Ammon's horn (tissue), 1 donor: Measurements from ENCODE around the gene PPFIA1.
"Not testable (repeated sequence)": the region's sequence is repeated elsewhere in the genome, so short reads cannot be mapped to it uniquely, and the experiment has no call there.

Experiments
- DNase-seq: peaks from one replicate; pipeline ENCODE4 v3.0.0-alpha.2; 2016; ENCODE audit warnings: low spot score

The PPFIA1 gene

DNA sequence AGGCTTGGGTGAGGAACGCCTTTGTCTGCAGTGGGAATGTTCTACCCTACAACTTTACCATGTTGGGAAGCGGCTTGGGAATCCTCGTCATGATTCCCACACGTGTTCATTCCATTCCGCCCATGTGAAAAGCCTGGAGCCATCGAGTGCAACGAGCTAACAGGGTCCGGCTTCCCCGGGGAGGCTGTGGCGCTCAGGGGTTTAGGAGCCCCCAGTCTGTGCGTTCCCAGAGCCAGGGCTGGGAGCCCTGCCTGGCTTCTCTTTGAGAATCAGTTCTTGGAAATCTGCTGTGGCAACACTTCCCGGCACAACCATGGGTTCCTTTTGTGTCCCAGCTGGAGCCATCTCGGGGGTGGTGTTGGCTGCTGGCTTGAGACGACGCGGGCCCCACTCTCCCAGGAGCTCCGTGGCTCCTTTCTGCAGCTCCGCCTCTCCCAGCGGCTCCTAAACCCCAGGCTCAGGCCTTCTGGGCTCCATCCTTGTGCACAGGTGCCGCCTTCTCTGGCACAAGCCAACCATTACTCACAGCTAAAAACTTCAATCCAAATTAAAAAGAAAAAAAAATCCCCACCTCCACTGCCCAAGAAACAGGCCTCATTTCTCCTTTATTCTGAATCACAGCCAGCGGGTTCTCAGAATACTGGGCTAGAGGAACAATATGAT lies 18.7 kb upstream of the PPFIA1 start:
- DNase-seq, result peak; percentile 31

DNA sequence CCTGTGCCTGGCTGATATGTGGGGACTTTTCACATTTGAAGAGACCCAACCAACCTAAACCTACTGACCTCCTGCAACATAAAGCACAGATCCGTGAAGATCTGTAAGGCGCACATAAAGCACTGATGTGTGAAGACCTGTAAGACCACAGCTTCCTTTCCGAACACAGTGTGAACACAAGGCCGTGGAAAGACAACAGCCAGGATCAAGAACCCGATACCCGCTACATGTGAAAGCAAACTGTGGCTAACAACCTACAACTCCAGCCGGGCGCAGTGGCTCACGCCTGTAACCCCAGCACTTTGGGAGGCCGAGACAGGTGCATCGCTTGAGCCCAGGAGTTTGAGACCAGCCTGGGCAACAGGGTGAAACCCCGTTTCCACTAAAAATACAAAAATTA lies 17.6 kb upstream of the PPFIA1 start:
- no peak for DNase-seq

DNA sequence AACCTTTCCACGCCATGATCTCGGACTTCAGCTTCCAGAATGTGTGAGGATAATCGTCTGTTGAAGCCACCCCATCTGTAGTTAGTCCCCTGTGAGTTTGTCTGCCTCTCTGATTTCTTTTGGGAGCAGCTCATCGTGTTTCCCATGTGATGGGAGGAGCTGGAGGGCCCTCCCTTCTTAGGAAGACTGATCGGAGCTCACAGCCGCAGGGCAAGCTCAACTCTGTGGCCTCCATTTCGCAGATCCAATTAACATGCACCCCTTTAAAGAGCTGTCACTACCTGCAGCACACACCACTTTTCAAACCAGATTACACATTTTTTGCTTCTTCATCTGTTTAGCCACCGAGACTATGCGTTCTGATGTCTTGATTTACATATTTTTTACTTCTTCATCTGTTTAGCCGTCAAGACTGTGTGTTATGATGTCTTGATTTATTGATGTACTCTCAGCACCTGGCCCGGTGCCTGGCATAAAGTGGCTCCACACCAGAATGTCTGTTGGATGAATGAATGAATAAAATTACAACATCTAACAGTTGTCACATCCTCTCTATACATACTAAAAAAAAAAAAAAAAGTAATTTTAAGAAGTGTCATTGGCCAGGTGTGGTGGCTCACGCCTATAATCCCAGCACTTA lies 14.9 kb upstream of the PPFIA1 start:
- DNase-seq, result peak; percentile 25

DNA sequence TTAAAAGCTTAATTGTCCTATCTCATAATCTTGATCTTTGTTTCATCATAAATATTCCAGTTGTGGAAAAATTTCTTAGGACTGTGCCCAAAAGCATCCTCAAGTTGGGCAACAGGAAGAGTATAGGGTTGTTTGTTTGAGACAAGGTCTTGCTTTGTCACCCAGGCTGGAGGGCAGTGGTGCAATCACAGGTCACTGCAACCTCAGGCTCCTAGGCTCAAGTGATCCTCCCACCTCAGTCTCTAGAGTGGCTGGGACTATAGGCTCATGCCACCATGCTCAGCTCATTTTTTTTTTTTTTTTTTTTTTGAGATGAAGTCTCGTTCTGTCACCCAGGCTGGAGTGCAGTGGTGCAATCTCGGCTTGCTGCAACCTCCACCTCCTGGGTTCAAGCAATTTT lies 11.4 kb upstream of the PPFIA1 start:
- not testable (repeated sequence) for DNase-seq

DNA sequence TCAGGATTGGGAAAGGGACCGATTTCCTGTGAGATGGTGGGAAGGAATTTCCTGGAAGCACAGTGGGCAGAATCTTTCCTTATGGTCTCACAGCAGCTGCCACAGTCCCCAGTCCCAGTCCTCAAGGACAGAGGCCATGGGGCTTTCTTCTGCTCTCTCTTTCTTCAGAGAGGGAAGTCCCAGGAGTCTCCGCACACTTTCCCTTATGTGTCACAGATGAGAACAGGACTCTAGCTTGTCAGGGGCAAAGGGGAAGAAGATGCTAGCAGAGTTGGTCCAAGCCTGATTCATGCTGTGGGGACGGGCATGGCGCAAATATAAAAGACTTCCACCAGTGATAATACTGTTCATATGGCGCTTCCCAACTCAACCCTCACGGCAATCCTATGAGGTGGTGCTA lies 7.5 kb upstream of the PPFIA1 start:
- no peak for DNase-seq

DNA sequence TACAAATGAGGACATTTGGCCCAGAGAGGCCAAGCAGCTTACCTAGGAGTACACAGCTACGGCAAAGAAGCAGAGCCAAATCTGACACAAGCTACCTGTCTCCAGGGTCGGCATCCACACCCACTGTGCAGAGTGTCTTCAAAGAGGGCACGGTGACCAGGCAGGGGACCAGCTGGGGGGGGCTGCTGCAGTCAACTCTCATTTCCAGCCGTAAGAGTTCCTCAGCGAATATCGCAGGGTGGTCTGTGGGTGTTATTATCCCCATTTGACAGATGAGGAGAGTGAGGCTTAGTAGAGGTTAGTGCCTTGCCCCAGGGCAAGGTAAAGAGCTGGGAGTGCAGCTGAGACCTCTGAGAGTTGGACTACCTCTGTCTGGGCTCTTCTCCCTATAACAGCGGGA lies 7.1 kb upstream of the PPFIA1 start:
- DNase-seq, result no peak

DNA sequence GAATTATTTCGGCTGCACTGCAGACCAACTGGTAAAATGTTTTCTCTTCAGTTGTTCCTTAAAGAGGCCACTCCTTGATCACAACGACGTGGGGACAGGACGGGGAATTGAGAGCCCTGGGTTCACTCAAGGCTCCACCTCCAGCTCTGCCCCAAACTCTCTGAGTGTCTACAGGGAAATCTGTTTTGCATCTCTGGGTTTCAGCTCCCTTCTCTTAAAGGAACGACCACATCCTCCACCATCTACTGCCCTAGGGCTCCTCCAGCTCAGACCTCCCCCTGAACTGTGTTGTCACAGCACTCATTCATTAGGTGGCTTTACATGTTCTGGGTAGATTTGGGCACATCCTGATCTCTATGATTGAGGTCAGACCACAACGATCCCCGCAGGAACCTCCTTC lies 5.1 kb upstream of the PPFIA1 start:
- DNase-seq, result no peak

DNA sequence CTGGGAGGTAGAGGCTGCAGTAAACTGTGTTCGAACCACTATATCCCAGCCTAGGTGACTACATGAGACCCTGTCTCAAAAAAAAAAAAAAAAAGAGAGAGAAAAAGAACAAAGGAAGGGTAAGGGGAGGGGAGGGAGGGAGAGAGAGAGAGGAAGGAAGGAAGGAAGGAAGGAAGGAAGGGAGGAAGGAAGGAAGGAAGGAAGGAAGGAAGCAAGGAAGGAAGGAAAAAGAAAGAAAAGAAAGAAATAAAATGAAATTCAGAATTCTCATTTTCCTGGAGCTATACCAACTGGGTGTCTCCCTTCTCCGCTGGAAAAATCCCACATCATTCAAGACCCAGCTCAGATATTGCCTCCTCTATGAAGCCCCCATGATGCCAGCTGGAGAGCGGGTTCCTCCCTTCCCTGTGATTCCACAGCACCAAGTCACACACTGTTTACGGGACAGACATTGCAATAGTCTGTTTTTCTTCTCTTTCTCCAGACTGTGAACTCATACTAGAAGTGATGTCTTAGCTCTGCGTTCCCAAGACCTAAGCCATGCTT lies 3.0 kb upstream of the PPFIA1 start:
- no peak for DNase-seq

DNA sequence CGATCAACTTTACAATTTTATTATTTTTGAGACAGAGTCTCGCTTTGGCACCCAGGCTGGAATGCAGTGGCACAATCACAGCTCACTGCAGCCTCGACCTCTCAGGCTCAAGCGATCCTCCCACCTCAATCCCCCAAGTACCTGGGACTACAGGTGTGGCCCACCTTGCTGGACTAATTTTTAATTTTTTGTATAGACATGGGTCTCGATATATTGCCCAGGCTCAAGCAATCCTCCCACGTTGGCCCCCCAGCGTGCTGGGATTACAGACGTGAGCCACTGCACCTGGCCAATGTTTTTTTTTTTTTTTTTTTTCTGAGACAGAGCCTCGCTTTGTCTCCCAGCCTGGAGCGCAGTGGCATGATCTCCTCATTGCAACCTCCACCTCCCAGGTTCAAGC lies 2.0 kb upstream of the PPFIA1 start:
- no peak for DNase-seq

DNA sequence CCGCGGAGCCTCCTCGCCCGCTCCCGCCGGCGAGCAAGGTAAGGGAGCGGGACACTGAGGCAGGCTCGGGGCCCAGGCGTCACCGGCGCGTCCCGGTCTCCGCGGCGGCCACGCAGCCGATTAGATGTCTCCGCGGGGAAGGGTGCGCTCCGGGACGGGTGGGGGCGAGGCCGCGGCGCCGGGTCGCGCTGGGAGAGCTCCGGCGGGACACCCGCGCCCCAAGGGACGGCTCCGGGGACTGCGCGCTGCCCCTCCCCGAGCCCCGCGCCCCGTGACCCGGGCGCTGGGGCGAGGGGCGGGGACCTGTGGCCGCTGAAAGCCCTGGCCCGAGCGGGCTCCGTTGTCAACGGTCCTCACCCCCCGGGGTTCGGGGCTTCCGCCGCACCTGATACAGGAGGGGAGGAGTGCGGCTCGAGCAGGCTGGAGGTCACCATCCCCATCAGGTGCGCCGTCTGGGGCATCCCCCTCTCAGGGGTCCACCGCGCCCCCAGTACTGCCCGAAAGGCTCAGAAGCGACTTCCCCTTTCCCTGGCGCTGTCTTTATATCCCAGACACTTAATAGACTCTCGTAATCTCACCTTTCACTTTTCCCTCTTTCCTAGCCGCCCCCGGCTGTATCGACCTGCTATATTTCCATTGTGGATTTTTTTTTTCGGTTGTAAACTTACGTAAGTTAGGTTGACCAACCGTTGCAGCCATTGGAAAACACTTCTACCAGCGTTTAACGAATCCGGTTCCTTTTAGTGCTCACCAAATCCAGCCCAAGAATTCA lies 573 bp downstream of the PPFIA1 start:
- no peak for DNase-seq

DNA sequence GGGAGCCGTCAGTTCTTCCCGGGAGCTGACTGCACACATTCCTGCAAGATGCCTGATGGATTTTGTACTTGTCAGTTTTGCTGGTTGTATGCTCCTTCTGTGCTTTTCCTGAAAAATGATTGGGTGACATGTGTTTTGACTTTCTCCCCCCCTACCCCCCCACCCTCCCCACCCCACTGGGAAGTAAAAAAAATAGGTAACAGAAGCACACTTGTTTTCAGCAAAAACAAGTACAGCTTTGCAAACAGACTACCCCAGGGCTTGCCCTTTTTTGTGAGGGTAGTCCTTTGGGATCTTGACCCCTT lies 1.1 kb downstream of the PPFIA1 start:
- DNase-seq, result no peak

DNA sequence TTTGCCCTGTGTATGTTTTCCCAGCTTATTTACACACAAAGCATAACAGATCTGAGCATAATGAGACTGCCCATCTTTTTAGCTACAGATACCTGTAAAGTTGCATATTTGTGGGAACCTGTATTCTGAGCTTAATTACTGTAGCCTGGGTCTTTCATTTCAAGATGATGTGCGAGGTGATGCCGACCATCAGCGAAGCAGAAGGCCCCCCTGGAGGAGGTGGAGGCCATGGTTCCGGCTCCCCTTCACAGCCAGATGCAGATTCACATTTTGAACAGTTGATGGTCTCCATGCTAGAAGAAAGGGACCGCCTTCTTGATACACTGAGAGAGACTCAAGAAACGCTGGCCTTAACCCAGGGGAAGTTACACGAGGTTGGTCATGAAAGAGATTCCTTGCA lies 1.5 kb downstream of the PPFIA1 start:
- DNase-seq, result no peak

DNA sequence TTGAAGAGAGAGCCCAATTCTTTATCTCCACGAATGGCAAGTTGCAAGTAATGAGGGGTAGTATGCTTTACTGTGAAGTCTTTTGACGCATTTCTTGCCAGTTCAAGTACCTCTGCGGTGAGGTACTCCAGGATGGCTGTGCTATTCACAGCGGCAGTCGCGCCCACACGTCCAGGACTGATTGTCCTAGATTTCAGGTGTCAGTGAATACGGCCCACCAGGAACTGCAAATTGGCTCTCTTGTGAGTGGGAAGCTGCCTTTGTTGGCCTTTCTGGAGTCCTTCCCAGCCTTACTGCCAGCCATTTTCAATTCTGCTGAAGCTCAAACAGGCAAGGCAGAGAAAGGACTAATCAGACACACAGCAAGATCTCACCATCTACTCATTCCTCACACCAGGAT lies 8.5 kb downstream of the PPFIA1 start:
- DNase-seq, result peak; percentile 75

DNA sequence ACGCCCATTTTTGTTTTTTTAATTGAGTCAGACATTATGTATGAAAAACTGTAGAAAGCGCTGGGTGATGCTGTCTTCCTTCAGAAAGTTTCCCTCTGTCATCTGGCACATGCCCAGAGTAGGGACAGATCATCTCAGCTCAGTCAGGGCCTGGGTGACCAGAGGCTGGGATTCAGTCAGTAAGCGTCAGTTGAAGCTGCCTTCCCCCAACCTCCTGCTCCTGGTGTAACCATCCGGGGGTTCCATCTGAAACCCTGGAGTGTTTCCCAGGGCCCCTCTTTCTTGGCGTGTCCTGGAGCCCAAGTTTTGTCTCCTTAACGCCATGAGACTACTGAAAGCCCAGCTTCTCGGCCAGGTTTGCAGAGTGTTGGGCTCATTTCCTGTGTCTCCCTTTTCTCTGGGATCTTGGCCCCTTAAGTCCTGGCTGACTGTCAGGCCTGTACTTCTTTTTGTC lies 10.7 kb downstream of the PPFIA1 start:
- DNase-seq, result peak; percentile 29

DNA sequence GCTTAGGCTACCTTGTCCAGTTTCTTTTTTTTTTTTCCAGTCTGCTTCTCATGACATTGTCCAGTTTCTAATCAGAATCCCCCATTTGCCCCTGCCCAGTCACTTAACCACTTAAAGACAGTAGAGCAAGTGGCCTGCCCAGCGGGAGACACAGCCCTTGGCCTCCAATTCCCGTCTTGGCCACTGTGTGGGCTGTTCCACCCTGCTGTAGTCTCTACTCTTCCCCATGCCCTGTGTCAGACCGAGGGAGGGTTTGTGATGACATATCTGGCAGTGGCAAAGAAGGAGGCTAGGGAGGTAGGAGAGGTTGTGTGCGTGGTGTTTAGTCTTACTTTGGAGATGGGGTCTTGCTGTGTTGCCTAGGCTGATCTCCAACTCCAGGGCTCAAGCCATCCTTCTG lies 11.5 kb downstream of the PPFIA1 start:
- DNase-seq, result no peak

DNA sequence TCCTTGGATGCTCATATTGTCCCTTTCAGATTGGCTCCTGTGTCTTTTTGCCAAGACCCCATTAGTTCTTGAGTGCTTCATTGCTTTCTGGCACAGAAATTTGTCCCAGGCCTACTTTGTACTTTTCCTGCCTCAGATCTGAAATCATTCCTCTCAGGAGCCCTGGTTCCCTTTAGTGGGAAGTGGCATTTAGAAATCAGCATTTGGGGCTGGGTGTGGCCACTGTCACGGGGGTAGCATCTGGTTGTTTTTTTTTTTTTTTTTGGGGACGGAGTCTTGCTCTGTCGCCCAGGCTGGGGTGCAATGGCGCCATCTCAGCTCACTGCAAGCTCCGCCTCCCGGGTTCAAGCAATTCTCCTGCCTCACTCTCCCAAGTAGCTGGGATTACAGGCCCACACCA lies 18.2 kb downstream of the PPFIA1 start:
- no peak for DNase-seq

DNA sequence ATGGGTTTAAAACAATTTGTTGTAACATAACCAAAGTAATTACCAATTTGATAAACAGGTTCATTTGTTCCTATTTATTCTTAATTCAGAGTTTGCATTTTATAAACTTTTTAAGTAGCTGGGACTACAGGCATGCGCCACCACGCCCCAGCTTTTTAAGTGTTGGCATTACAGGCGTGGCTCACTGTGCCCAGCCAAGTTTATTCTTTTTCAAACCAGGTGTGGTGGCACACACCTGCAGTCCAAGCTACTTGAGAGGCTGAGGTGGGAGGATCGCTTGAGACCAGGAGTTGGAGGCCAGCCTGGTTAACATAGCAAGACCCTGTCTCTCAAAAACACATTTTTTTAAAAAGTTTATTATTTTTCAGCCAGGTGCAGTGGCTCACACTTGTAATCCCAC lies 19.1 kb downstream of the PPFIA1 start:
- DNase-seq, result no peak

DNA sequence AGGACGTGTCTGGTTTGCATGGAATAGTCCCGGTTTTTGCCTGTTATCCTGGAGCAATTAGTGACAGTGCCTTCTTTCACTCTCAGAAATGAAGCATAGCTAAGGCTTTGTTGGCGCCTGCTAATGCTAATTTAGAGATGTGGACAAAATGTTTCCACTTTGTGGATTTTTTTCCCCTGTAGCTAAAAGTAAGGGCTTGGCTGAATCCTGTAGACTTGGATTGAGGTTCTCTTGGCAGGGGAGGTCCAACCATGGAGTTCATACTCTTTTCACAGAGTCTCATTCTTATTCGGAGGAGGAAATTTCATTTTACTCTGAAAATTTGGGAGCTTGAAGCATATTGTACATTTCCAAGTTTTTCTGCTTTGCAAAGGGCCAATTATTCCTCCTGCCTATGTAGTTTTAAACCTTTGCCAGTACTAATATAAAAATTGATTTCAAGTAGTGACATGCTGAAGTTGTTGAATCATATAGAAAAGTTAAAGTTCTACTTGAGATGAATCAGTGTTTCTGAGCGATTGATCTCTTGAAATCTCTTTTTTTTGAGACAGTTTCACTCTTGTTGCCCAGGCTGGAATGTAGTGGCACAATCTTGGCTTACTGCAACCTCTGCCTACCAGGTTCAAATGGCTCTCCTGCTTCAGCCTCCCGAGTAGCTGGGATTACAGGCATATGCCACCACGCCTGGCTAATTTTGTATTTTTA lies 20.0 kb downstream of the PPFIA1 start:
- peak; percentile 54 for DNase-seq

DNA sequence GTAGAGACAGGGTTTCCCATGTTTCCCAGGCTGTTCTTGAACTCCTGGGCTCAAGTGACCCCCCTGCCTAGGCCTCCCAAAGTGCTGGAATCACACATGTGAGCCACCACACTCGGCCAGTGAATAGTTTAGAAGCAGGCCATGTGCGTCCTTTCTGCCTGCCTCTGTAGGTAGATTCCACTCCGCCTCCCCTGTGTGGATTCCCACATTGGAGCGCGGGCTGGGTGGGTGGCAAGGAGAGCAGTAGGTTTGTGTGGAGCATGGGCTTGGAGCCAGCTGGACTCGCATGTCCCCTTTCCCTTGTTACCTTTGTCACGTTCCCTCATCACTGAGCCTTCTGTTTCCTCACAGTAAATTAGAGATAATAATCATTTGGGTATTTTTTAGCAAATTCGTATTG lies 21.7 kb downstream of the PPFIA1 start:
- no peak for DNase-seq

DNA sequence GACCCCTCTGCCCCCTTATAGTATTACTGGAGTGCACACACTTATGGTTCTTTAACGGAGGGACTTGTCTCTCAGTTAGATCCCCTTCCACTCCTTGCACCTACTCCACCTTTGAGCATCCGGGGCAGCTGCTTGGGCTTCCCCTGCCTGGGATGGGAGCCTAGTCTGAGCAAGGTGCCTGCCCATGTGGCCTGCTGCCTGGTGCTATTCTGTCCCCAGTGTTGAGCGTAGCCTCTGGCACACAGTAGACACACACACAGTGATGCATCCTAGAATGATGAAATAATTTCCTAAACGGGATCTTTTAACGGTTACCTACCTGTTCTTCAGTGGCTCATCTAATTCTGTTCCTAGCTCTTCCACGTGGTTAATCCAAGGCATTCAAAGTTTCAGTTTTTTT lies 22.4 kb downstream of the PPFIA1 start:
- no peak for DNase-seq

DNA sequence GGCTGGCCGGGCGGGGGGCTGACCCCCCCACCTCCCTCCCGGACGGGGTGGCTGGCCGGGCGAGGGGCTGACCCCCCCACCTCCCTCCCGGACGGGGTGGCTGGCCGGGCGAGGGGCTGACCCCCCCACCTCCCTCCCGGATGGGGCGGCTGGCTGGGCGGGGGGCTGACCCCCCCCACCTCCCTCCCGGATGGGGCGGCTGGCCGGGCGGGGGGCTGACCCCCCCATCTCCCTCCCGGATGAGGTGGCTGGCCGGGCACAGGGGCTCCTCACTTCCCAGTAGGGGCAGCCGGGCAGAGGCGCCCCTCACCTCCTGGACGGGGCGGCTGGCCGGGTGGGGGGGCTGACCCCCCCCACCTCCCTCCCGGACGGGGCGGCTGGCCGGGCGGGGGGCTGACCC lies 24.7 kb downstream of the PPFIA1 start:
- DNase-seq, result not testable (repeated sequence)

DNA sequence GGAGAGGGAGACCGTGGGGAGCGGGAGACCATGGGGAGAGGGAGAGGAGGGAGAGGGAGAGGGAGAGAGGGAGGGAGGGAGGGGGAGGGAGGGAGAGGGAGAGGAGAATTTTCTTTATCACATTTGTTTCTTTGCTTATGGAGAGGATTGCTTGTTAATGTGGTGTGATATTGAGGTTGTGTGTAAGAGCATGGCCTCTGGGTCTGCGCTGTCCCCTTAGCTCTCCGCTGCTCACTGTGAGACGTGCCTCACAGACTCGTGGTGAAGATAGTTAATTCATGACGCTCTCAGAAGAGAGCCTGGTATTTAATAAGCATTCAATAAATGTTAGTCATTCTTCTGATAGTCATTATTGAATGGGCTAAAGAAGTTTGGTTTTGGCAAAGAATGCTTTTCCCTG lies 26.2 kb downstream of the PPFIA1 start:
- DNase-seq, result no peak

DNA sequence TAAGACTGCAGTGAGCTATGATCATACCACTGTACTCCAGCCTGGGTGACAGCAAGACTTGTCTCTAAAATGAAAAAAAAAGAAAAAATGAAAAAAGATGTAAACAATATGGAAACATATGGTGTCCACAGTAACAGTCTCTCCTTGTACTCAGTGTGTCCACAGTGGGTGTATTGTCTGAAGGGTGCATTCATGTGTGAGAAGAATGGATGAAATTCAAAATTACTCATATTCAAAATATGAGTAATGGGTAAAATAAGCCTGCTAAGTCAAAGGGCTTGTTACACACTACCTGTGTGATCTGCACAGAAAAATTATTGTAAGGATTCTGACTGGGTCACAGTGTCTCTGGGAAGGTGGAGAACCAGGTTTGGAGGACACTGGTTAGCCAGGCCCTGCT lies 26.9 kb downstream of the PPFIA1 start:
- no peak for DNase-seq
